Measurements from ENCODE around the gene FTO. TPM values are rescaled to one million over a fixed set of nuclear protein-coding genes. Genes with fewer than 3 reads are reported as not detected.

The FTO gene
- total and polyA plus RNA-seq, 2 of the 13 experiments (the other 11 are each of a cell fraction or from before 2014, with no cell fraction given): 41.6 to 55.8 TPM

DNA sequence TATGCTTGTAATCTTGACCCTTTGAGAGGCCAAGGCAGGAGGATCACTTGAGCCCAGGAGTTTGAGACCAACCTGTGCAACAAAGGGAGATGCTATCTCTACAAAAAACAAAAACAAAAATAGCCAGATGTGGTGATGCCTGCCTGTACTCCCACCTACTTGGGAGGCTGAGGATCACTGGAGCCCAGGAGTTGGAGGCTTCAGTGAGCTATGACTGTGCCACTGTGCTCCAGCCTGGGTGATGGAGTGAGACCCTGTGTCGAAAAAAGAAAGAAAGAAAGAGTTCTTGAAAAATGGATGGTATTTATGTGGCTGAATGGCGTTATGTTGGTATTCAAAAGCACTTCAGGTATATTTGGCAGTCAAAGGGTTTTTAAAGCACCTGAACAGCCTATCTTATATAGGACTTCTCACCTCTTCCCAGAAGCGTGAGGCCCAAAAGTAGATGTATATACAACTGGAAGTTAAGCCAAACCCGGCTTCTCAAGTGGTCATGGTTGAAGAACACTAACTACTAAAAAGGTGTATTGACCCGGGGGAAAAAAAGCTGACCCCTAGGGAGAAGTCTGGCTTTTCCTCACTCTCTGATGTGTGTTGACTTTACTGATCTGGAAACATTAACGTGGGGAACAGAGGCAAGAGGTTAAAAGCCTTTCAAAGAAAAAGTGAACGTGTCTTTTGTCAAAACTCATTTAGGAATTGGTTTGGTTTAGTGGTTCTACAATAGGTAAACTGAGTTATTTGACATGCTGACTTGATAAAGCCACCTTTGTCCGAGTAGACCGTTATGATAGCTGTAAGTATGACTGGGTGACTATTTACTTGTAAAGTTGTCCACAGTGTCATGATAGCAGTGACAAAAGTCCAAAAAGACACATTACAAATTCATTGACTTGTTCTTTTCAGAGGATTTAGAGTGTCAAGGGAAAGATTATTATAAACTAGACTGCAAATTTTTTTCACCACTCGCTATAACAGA lies 399.2 kb downstream of the FTO start (continued):
- TF ChIP-seq, protein P1, sequence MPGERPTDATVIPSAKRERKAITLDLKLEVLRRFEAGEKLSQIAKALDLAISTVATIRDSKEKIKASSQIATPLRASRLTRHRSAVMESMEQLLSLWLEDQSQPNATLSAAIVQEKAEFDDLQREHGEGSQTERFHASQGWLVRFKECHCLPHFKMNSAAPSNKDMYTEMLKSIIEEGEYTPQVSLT (CRISPR knock-in tag; IDR thresholded peaks at IDR 0.05; ENCODE audit: borderline replicate concordance, low read depth): 0 out of 2 replicates have a peak, but pooled peaks have one; percentile 59
- TF ChIP-seq, protein P2, sequence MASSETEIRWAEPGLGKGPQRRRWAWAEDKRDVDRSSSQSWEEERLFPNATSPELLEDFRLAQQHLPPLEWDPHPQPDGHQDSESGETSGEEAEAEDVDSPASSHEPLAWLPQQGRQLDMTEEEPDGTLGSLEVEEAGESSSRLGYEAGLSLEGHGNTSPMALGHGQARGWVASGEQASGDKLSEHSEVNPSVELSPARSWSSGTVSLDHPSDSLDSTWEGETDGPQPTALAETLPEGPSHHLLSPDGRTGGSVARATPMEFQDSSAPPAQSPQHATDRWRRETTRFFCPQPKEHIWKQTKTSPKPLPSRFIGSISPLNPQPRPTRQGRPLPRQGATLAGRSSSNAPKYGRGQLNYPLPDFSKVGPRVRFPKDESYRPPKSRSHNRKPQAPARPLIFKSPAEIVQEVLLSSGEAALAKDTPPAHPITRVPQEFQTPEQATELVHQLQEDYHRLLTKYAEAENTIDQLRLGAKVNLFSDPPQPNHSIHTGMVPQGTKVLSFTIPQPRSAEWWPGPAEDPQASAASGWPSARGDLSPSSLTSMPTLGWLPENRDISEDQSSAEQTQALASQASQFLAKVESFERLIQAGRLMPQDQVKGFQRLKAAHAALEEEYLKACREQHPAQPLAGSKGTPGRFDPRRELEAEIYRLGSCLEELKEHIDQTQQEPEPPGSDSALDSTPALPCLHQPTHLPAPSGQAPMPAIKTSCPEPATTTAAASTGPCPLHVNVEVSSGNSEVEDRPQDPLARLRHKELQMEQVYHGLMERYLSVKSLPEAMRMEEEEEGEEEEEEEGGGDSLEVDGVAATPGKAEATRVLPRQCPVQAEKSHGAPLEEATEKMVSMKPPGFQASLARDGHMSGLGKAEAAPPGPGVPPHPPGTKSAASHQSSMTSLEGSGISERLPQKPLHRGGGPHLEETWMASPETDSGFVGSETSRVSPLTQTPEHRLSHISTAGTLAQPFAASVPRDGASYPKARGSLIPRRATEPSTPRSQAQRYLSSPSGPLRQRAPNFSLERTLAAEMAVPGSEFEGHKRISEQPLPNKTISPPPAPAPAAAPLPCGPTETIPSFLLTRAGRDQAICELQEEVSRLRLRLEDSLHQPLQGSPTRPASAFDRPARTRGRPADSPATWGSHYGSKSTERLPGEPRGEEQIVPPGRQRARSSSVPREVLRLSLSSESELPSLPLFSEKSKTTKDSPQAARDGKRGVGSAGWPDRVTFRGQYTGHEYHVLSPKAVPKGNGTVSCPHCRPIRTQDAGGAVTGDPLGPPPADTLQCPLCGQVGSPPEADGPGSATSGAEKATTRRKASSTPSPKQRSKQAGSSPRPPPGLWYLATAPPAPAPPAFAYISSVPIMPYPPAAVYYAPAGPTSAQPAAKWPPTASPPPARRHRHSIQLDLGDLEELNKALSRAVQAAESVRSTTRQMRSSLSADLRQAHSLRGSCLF (CRISPR knock-in tag; IDR thresholded peaks at IDR 0.05; ENCODE audit: borderline replicate concordance): 0 out of 2 replicates have a peak, but pooled peaks have one; percentile 14
- TF ChIP-seq, protein P3, sequence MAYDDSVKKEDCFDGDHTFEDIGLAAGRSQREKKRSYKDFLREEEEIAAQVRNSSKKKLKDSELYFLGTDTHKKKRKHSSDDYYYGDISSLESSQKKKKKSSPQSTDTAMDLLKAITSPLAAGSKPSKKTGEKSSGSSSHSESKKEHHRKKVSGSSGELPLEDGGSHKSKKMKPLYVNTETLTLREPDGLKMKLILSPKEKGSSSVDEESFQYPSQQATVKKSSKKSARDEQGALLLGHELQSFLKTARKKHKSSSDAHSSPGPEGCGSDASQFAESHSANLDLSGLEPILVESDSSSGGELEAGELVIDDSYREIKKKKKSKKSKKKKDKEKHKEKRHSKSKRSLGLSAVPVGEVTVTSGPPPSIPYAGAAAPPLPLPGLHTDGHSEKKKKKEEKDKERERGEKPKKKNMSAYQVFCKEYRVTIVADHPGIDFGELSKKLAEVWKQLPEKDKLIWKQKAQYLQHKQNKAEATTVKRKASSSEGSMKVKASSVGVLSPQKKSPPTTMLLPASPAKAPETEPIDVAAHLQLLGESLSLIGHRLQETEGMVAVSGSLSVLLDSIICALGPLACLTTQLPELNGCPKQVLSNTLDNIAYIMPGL (CRISPR knock-in tag; IDR thresholded peaks at IDR 0.05; ENCODE audit: borderline replicate concordance in 1 of 2, low read depth in 1 of 2): peak in 1 of 2 experiments; percentile 65; a peak in 1 of 4 replicates
- TF ChIP-seq RBM39 (IDR thresholded peaks at IDR 0.05; ENCODE audit: low read depth, low read length, poor library complexity, severe bottlenecking): no peak
- no peak for TF ChIP-seq ELF4 (CRISPR knock-in tag; IDR thresholded peaks at IDR 0.05; ENCODE audit: borderline replicate concordance)
- TF ChIP-seq, protein P4, sequence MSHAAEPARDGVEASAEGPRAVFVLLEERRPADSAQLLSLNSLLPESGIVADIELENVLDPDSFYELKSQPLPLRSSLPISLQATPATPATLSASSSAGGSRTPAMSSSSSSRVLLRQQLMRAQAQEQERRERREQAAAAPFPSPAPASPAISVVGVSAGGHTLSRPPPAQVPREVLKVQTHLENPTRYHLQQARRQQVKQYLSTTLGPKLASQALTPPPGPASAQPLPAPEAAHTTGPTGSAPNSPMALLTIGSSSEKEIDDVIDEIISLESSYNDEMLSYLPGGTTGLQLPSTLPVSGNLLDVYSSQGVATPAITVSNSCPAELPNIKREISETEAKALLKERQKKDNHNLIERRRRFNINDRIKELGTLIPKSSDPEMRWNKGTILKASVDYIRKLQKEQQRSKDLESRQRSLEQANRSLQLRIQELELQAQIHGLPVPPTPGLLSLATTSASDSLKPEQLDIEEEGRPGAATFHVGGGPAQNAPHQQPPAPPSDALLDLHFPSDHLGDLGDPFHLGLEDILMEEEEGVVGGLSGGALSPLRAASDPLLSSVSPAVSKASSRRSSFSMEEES (CRISPR knock-in tag; IDR thresholded peaks at IDR 0.05): peak; percentile 78
- TF ChIP-seq SIN3A (IDR thresholded peaks at IDR 0.05; ENCODE audit: borderline replicate concordance, low read depth, low read length): no peak
- TF ChIP-seq, protein P5, sequence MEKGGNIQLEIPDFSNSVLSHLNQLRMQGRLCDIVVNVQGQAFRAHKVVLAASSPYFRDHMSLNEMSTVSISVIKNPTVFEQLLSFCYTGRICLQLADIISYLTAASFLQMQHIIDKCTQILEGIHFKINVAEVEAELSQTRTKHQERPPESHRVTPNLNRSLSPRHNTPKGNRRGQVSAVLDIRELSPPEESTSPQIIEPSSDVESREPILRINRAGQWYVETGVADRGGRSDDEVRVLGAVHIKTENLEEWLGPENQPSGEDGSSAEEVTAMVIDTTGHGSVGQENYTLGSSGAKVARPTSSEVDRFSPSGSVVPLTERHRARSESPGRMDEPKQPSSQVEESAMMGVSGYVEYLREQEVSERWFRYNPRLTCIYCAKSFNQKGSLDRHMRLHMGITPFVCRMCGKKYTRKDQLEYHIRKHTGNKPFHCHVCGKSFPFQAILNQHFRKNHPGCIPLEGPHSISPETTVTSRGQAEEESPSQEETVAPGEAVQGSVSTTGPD (CRISPR knock-in tag; IDR thresholded peaks at IDR 0.05): peak; percentile 80
- no peak for TF ChIP-seq RELA (CRISPR knock-in tag; IDR thresholded peaks at IDR 0.05)
- TF ChIP-seq SIN3B (IDR thresholded peaks at IDR 0.05; ENCODE audit: low read length): no peak
- 0 out of 2 replicates have a peak, but pooled peaks have one; percentile 81 for TF ChIP-seq ZKSCAN8 (CRISPR knock-in tag; IDR thresholded peaks at IDR 0.05; ENCODE audit: borderline replicate concordance)
- TF ChIP-seq, protein P6, sequence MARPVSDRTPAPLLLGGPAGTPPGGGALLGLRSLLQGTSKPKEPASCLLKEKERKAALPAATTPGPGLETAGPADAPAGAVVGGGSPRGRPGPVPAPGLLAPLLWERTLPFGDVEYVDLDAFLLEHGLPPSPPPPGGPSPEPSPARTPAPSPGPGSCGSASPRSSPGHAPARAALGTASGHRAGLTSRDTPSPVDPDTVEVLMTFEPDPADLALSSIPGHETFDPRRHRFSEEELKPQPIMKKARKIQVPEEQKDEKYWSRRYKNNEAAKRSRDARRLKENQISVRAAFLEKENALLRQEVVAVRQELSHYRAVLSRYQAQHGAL (CRISPR knock-in tag; IDR thresholded peaks at IDR 0.05; ENCODE audit: not compliant biosample characterization): peak; percentile 2
- TF ChIP-seq, protein P7, sequence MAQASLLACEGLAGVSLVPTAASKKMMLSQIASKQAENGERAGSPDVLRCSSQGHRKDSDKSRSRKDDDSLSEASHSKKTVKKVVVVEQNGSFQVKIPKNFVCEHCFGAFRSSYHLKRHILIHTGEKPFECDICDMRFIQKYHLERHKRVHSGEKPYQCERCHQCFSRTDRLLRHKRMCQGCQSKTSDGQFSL (CRISPR knock-in tag; IDR thresholded peaks at IDR 0.05): no peak
